GM21360 (cell line): ENCODE measurements around the gene CDK17.
"Not testable (repeated sequence)": the region's sequence is repeated elsewhere in the genome, so short reads cannot be mapped to it uniquely, and the experiment has no call there.

Source experiments
- ATAC-seq: cut with Tn5 transposase; IDR thresholded peaks from one replicate; pipeline ENCODE4 v1.9.1; 2021; ENCODE audit warnings: mild to moderate bottlenecking, moderate library complexity; ENCODE audit not compliant: unreplicated experiment

The CDK17 gene

GRCh38 chr12:96360550-96360949, 39.7 kb downstream of the CDK17 start:
- ATAC-seq, result no peak

DNA sequence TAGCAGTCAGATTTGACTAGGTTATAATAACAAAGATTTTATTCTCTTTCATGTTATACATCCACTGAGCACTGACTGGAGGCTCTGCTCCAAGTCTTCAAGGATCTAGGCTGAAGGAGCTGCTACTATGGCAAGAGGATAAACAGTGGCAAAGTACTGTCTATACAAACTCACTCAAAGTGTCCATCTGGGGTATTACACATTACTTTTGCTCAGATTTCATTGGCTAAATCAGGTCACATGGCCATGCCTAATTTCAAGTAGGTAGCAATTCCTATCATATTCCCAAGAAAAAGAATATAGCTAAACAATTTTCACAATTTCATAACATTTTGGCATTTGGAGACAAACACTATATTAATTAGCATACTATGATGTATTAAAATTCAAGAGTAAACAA, 40.9 kb downstream of the CDK17 start:
- ATAC-seq, result no peak

GRCh38 chr12:96356831-96357230, 43.4 kb downstream of the CDK17 start:
- ATAC-seq, result no peak

- ATAC-seq, result no peak
Observed at GRCh38 chr12:96354844-96355534, 45.2 kb downstream of the CDK17 start.

DNA sequence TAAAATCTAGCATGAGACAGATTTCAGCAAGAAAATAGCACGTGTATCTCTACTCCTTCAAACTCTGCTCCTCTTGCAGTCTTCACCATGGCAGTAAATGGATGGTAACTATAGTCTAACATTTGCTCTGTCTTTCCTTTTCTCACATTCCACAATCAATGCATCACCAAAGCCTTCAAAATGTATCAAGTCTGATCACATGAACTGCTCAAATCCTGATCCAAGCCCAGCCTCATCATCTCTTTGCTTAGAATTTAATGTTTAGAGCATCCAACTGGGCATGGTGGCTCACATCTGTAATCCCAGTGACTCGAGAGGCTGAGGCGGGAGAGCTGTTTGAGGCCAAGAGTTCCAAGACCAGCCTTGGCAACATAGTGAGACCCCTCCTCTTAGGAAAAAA, 45.9 kb downstream of the CDK17 start:
- no peak for ATAC-seq

DNA sequence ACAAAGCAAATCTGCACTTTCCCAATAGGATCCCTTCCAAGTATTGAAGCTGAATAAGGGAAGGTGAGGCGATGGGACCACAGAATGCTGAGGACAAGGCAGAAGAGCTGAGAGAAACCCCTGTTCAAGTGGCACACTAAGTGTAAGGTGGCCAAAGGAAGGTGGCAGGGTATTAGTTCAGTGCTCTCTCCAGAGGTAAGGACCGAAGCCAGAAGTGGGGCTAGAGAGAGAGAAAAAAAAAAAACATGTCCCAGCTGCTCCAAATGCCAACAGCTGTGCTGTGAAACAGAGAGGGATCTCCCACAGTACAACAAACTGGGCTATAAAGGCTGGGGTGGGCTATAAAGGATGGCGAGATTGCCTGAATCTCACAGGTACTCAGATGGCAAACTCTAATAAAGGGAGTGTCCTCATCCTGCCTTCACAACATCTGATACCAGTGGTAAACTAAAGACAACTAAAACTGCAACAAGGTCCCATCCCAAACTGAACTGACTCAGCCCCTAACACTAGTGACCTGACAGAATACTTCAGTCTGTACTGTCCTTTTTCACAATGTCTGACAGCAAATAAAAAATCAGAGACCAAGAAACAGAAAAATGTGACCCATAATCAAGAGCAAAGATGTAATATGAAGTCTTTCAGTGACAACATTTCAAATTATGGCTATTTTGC, 47.9 kb downstream of the CDK17 start:
- ATAC-seq, result no peak

DNA sequence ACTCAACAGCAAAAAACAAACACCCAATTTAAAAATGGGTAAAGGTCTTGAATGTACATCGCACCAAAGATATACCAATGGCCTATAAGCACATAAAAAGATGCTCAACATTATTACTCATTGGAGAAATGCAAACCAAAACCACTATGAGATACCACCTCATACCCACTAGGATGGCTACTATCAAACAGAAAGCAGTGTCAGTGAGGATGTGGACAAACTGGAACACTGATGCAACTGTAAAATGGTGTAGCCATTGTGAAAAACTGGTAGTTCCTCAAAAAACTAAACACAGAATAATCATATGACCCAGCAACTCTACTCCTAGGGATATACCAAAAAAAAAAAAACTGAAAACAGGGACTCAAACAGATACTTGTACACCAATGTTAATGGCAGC, 49.3 kb downstream of the CDK17 start:
- ATAC-seq, result no peak

DNA sequence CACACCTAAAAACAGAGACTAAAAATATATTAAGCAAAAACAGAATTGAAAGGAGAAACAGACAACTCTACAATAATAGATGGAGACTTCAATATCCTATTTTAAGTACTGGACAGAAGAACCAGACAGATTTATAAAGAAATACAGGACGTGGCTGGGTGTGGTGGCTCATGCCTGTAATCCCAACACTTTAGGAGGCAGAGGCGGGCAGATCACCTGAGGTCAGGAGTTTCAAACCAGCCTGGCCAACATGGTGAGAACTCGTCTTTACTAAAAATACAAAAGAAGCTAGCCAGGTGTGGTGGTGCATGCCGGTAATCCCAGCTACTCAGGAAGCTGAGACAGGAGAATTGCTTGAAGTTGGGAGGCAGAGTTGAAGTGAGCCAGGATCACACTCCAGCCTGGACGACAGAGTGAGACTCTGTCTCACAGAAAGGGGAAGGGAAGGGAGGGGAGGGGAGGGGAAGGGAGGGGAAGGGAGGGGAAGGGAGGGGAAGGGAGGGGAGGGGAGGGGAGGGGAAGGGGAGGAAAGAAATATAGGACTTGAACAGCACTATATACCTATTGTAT, 53.0 kb downstream of the CDK17 start:
- no peak for ATAC-seq

DNA sequence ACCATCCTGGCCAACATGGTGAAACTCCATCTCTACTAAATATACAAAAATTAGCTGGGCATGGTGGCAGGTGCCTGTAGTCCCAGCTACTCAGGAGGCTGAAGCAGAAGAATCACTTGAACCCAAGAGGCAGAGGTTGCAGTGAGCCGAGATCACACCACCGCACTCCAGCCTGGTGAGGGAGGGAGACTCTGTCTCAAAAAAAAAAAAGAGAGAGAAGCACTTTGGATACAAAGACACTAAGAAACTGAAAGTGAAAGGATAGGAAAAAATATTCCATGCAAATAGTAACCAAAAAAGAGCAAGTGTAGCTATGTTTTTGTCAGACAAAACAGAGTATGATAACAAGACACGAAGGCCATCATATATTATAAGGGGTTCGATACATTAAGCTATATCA, 53.5 kb downstream of the CDK17 start:
- not testable (repeated sequence) for ATAC-seq

DNA sequence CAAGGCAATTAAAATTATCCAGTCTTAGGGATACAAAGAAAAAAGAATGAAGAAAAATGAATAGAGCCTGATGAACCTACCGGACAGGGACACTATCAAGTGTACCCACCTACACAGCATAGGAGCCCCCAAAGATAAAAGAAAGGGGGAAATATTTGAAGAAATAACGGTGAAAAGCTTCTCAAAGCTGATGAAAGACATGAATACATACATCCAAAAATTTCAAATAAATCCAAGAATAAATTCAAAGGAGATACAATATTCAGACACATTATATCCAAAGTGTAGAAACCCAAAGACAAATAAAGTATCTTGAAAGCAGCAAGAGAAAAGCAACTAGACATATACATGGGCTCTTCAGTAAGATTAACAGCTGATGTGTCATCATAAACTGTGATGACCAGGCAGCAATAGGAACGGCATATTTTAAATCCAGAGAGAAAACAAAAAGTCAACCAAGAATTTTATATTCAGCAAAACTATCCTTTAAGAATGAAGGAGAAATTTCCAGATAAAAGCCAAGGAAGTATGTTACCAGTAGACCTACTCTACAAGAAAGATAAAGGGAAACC, 56.0 kb downstream of the CDK17 start:
- no peak for ATAC-seq

- ATAC-seq, result peak; percentile 68
Observed at GRCh38 chr12:96343347-96343954, 56.8 kb downstream of the CDK17 start.

DNA sequence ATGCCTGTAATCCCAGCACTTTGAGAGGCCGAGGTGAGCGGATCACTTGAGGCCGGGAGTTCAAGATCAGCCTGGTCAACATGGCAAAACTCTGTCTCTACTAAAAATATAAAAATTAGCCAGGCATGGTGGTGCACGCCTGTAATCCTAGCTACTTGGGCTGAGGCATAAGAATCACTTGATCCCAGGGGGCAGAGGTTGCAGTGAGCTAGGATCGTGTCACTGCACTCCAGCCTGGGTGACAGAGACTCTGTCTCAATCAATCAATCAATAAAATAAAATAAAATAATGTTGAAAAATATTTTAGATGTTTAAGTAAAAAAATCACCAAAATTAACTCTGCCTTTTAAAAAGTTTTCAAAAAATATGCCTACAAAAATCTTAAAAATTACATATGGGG, 60.6 kb downstream of the CDK17 start:
- ATAC-seq, result not testable (repeated sequence)

- ATAC-seq, result no peak
Observed at GRCh38 chr12:96338852-96339471, 61.3 kb downstream of the CDK17 start.

DNA sequence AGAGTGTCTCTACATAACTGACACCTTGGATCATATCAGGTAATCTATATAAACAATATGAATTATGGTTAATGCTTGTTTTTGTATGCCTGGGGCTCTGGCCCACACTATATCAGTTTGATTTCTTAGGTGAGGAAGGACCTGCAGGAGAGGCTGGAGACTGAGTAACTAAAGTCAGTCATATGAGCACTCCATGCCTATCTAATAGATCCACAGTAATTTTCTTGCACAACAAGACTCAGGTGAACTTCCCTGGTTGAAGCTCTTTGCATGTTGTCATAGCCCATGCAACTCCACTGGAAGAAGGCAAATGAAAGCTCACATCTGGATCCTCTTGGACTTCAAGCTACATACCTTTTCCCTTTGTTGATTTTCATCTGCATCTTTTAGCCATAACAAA, 62.3 kb downstream of the CDK17 start:
- no peak for ATAC-seq

DNA sequence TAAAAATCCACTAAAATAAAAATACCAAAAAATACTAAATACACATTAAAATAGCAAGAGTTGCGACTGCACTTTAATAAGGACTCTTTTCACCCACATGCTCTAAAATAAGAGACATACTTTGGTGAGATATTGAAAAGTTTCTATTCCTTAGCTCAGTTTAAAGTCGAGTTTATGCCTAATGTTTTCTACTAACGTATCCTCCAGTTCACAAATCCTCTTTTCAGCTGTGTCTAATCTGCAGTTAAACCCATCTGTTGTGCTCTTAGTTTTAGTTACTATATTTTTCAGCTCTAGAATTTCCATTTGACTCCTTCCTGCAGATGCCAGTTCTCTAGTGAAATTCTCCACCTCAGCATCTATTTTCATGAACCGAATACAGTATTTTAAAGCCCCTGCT, 63.8 kb downstream of the CDK17 start:
- ATAC-seq, result no peak

- peak; percentile 94 for ATAC-seq
Observed at GRCh38 chr12:96335270-96335669, 65.0 kb downstream of the CDK17 start.

- no peak for ATAC-seq
Observed at GRCh38 chr12:96334502-96334901, 65.7 kb downstream of the CDK17 start.

- ATAC-seq, result no peak
Observed at GRCh38 chr12:96329545-96329944, 70.7 kb downstream of the CDK17 start.

- no peak for ATAC-seq
Observed at GRCh38 chr12:96329018-96329417, 71.2 kb downstream of the CDK17 start.

DNA sequence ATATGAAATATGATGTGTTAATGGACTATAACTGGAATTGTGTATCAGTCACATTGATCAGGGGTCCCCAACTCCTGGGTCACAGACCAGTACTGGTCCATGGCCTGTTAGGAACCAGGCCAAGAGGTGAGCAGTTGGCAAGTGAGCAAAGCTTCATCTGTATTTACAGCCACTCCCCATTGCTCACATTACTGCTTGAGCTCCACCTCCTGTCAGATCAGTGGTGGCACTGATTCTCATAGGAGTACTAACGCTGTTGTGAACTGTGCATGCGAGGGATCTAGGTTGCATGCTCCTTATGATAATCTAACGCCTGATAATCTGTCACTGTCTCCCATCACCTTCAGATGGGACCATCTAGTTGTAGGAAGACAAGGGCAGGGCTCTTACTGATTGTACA, 72.3 kb downstream of the CDK17 start:
- peak; percentile 24 for ATAC-seq

DNA sequence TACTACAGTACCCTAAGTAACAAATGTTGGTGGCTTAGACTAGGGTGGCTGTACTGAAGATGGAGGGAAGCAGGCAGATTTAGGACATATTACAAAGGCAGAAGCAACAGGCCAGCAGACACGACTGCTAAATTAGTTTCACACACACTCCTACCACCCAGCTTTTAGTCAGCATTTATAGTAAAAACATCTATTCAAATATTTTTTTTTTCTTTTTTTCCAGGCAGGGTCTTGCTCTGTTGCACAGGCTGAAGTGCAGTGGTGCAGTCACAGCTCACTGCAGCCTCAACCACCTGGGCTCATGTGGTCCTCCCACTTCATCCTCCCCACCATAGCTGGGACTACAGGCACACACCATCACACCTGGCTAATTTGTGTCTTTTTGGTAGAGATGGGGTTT, 72.9 kb downstream of the CDK17 start:
- peak; percentile 84 for ATAC-seq
